ENCODE data around the gene TRABD2B.

TRABD2B gene

DNA sequence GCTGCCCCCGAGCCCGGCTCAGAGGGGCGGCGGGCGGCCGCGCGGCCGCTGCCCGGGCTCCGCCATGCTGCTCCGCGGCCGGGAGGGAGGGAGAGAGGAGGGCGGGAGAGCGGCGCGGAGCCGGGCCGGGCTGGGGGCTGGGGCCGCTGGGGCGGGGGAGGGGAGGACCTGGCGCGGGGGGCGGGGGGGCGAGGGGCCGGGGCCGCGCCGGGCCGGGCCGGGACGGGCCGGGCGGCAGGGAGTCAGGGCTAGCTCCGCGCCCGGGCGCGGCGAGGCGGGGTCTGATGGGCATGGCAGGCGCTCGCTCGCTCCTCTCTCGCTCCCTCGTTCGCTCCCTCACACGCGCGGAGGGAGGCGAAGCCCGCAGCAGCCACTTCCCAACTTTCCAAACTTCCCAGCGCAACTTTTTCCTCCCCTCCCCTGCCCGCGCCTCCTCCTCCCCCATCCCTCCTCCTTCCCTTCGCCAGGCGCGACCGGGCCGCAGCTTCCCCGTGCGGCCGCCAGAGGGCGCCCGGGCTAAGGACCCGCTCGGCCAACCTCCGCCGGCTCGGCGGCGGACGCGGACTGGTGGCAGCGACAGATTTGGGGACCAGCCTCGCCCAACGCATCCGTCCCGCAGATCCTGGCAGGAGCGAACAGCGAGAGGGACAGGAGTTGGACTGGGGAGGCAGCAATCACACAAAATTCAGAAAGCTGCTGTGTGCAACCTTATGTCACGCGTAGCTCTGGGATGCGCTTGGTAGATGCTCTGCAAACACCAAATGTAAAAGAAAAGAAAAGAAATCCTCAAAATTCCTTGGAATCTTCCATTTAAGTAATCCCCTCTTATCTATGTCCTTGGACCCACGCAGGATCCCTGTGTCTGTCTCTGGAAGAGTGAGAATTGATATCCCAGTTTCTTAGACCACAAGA is at the start of gene TRABD2B:
Gene TRABD2B (minus strand): TSS at position 97 of the 912 bp plus-strand sequence.
- peak within 1 kb of the TSS; percentile 93 to 100 (median 100) for H3K4me2 ChIP-seq
- H4K20me1 ChIP-seq = peaks cover 0 to 32% (median 11%) of the 10 kb centered on the region in 11 experiments; a peak in 12 of 22 replicates
- peak within 1 kb of the TSS; percentile 55 to 78 (median 68) for H3K4me3 ChIP-seq
- H3K4me1 ChIP-seq = peaks cover 7 to 11% (median 7%) of the 10 kb centered on the region in 10 experiments; a peak in 17 of 20 replicates
- TF ChIP-seq Cebpa-rat (IDR thresholded peaks at IDR 0.05) = no peak
- no peaks in the 10 kb centered on the region for H3K9me3 ChIP-seq (replicated peaks in 1 of 11)
- peaks cover 43 to 63% (median 55%) of the 10 kb centered on the region in 11 experiments for H3K27me3 ChIP-seq
- no peaks in the 10 kb centered on the region for H3K36me3 ChIP-seq
- no peak within 1 kb of the TSS for H3K27ac ChIP-seq
- peak within 1 kb of the TSS; percentile 42 to 76 (median 60); a peak in 20 of 22 replicates for H3K9ac ChIP-seq

- TF ChIP-seq Cebpa-rat (IDR thresholded peaks at IDR 0.05) = no peak
- H3K4me3 ChIP-seq = no peak overlapping the region
- H3K36me3 ChIP-seq = no peaks in the 10 kb centered on the region
- H3K4me2 ChIP-seq = no peak overlapping the region
- H4K20me1 ChIP-seq = no peaks in the 10 kb centered on the region
- no peaks in the 10 kb centered on the region for H3K9me3 ChIP-seq (replicated peaks in 1 of 11)
- H3K27ac ChIP-seq = no peak overlapping the region
- peaks cover 8 to 23% (median 19%) of the 10 kb centered on the region in 10 experiments for H3K4me1 ChIP-seq
- H3K9ac ChIP-seq = no peak overlapping the region
- no peaks in the 10 kb centered on the region for H3K27me3 ChIP-seq
Observed at GRCh38 chr1:48044311-48044710, 47.1 kb upstream of the TRABD2B start.

- Histone ChIP-seq H3K4me3 (no peak overlapping the region), H3K4me2 (no peak overlapping the region), H3K9ac (no peak overlapping the region), H4K20me1 (no peaks in the 10 kb centered on the region), H3K27ac (no peak overlapping the region), H3K4me1 (peaks cover 12 to 28% (median 25%) of the 10 kb centered on the region in 10 experiments), H3K36me3 (no peaks in the 10 kb centered on the region), H3K27me3 (no peaks in the 10 kb centered on the region), H3K9me3 (replicated peaks in 1 of 11) (no peaks in the 10 kb centered on the region)
- no peak for TF ChIP-seq Cebpa-rat (IDR thresholded peaks at IDR 0.05)
Observed at GRCh38 chr1:48043622-48044021, 46.4 kb upstream of the TRABD2B start.

DNA sequence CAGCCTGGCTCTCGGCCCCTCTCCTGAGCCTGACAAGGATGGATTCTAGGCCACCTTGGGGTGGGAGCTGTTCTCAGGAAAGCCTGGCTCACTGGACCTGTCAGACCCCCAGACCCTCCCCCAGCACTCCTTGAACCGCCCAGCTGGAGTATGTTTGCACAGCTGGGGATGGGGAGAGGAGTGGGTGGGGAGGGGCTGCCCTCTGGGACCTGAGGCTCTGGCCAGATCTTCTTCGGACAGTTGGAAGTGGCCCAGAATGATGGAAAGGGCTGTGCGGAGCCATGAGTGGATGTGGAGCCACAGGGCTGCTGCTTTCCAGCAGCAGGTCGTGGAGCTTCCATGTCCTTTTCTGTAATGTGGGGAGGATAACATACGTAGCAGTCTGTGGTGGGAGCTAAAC is 43.0 kb upstream of the TRABD2B start:
- Histone ChIP-seq H3K27me3 (no peaks in the 10 kb centered on the region), H4K20me1 (no peaks in the 10 kb centered on the region)
- no peak for TF ChIP-seq Cebpa-rat (IDR thresholded peaks at IDR 0.05)

GRCh38 chr1:48039088-48040054 is 42.2 kb upstream of the TRABD2B start:
- Histone ChIP-seq H3K4me2 (peak overlapping the region; percentile 29 to 66 (median 54)), H3K27me3 (no peaks in the 10 kb centered on the region), H3K9me3 (replicated peaks in 1 of 11) (no peaks in the 10 kb centered on the region), H3K9ac (no peak overlapping the region), H4K20me1 (no peaks in the 10 kb centered on the region), H3K4me3 (no peak overlapping the region), H3K36me3 (no peaks in the 10 kb centered on the region), H3K4me1 (peaks cover 12 to 28% (median 25%) of the 10 kb centered on the region in 10 experiments), H3K27ac (no peak overlapping the region)
- no peak for TF ChIP-seq Cebpa-rat (IDR thresholded peaks at IDR 0.05)

More for the DNA sequence above, 43.0 kb upstream of the TRABD2B start:
- no peaks in the 10 kb centered on the region for H3K9me3 ChIP-seq (replicated peaks in 1 of 11)
- no peak overlapping the region for H3K4me3 ChIP-seq
- peaks cover 12 to 28% (median 25%) of the 10 kb centered on the region in 10 experiments for H3K4me1 ChIP-seq
- peak overlapping the region; percentile 29 to 66 (median 54); a peak in 18 of 22 replicates for H3K4me2 ChIP-seq
- no peaks in the 10 kb centered on the region for H3K36me3 ChIP-seq
- H3K9ac ChIP-seq = no peak overlapping the region
- H3K27ac ChIP-seq = no peak overlapping the region

GRCh38 chr1:48038270-48038767 is 41.1 kb upstream of the TRABD2B start:
- Histone ChIP-seq H3K4me2 (no peak overlapping the region), H3K4me1 (peaks cover 12 to 24% (median 21%) of the 10 kb centered on the region in 10 experiments), H3K27me3 (no peaks in the 10 kb centered on the region), H3K4me3 (no peak overlapping the region), H3K9ac (no peak overlapping the region), H3K9me3 (replicated peaks in 1 of 11) (no peaks in the 10 kb centered on the region), H4K20me1 (no peaks in the 10 kb centered on the region), H3K36me3 (no peaks in the 10 kb centered on the region), H3K27ac (no peak overlapping the region)
- no peak for TF ChIP-seq Cebpa-rat (IDR thresholded peaks at IDR 0.05)

- Histone ChIP-seq H3K36me3 (no peaks in the 10 kb centered on the region), H3K9ac (no peak overlapping the region), H4K20me1 (no peaks in the 10 kb centered on the region), H3K27ac (no peak overlapping the region), H3K27me3 (no peaks in the 10 kb centered on the region), H3K4me3 (no peak overlapping the region), H3K9me3 (replicated peaks in 1 of 11) (no peaks in the 10 kb centered on the region), H3K4me1 (peaks cover 12 to 17% (median 15%) of the 10 kb centered on the region in 10 experiments), H3K4me2 (no peak overlapping the region)
- no peak for TF ChIP-seq Cebpa-rat (IDR thresholded peaks at IDR 0.05)
Observed at GRCh38 chr1:48036710-48037355, 39.6 kb upstream of the TRABD2B start.

DNA sequence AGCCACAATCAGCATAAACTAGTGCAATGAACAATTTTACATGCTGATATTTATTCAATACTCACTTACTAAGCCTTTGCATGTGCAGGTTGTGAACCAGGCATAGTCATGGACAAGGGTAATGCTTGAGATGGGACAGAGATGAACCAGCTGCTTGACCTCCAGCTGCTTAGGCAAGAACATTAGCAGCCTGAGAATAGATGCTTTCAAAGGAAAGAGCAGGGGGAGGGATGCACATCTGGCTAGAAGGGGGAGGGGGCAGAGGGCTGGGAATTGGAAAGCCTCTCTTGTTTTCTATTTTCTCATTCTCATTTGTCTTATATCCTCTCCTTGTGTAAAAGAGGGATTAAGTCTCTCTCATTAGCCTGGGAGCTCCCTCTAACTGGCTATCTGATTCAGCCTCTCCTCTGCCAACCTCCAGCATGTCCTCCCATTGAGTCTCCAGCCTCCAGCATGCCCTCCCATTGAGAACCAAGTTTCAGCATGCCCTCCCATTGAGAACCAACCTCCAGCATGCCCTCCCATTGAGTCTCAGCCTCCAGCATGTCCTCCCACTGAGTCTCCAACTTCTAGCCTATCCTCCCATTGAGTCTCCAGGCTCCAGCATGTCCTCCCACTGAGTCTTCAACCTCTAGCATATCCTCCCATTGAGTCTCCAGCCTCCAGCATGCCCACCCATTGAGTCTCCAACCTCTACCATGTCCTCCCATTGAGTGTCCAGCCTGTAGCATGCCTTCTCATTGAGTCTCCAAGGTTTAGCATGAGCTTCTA is 38.4 kb upstream of the TRABD2B start:
- Histone ChIP-seq H3K36me3 (no peaks in the 10 kb centered on the region), H4K20me1 (no peaks in the 10 kb centered on the region), H3K27me3 (no peaks in the 10 kb centered on the region), H3K9me3 (replicated peaks in 1 of 11) (no peaks in the 10 kb centered on the region), H3K27ac (no peak overlapping the region), H3K4me1 (peaks cover 12 to 17% (median 15%) of the 10 kb centered on the region in 10 experiments), H3K4me2 (no peak overlapping the region), H3K9ac (no peak overlapping the region), H3K4me3 (no peak overlapping the region)
- no peak for TF ChIP-seq Cebpa-rat (IDR thresholded peaks at IDR 0.05)
